GM12872 (cell line): ENCODE results near the gene ANGPTL4.

Experiments
- TF ChIP-seq, protein P1 (sequence below): IDR thresholded peaks from 3 replicates; pipeline ENCODE4 v1.5.1; 2011; ENCODE audit warnings: low read depth, mild to moderate bottlenecking, low read length, moderate library complexity; ENCODE audit not compliant: insufficient read depth

The ANGPTL4 gene

DNA sequence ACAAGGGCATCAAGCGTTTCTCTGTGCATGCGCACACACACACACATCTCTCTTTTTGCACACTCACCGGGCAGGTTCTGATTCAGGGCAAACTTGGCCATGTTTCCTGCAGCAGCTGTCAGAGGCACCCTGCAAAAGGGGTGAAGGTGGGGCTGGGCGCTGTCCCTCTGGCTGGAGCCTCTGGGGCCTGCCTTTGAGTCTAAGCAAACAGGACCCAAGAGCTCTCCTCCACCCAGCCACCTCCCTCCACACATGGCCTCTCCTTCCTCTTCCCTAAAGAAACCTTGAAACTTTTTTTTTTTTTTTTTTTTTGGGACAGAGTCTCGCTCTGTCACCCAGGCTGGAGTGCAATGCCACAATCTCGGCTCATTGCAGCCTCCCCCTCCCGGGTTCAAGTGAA, 26.2 kb upstream of the ANGPTL4 start:
- TF ChIP-seq, protein P1, sequence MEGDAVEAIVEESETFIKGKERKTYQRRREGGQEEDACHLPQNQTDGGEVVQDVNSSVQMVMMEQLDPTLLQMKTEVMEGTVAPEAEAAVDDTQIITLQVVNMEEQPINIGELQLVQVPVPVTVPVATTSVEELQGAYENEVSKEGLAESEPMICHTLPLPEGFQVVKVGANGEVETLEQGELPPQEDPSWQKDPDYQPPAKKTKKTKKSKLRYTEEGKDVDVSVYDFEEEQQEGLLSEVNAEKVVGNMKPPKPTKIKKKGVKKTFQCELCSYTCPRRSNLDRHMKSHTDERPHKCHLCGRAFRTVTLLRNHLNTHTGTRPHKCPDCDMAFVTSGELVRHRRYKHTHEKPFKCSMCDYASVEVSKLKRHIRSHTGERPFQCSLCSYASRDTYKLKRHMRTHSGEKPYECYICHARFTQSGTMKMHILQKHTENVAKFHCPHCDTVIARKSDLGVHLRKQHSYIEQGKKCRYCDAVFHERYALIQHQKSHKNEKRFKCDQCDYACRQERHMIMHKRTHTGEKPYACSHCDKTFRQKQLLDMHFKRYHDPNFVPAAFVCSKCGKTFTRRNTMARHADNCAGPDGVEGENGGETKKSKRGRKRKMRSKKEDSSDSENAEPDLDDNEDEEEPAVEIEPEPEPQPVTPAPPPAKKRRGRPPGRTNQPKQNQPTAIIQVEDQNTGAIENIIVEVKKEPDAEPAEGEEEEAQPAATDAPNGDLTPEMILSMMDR, result no peak

DNA sequence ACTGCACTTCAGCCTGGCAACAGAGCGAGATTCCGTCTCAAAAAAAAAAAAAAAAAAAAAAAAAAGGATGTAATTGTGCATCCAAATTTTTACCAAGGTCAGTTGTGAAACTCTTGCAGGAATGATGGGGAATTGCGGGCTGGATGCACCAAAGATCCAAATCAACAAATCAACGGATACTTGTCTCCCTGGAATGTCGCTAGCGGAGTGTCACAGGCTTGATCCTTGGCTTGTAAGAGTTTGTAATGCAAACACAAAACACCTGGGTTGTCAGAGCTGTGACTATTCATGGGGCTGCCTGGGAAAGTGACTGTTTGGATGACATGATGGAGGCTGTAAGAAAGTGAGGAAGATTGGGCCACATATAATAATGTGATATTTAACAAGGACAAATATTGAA, 25.1 kb upstream of the ANGPTL4 start:
- TF ChIP-seq, protein P1, result no peak

DNA sequence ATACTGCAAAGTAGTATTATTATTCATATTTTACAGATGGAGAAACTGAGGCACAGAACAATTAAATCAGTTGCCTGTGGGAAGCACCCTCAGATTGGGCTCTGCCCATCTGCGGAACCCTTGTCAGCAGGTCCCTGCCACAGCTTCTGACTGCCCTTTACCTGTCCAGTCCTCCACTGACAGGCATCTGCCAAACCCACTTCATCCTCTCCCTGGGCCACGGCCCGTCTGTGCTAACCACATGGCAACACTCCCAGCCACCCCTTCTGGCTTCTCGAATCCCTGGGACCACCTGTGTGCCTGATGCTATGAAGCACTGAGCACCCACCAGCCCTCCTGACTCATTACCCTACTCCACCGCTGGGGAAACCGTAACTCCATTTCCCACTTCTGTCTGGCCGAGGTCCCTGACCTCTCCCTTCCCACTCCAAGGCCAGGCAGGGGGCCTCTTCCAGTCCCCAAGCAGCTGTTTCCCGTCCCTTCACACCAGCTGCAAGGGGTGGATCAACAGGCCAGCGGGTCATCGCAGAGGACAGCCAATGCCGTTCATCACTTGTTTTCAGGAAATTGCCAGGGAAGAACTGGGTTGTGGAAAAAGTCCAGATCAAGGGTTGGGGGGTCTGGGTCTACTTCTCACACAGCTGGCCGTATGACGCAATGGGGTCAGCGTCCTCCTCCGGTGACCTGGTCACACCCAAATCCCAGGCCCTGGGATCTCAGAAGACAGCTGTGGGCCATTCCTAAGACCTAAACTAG, 23.4 kb upstream of the ANGPTL4 start:
- TF ChIP-seq, protein P1, result no peak; the same call in 2 of the 3 replicates

DNA sequence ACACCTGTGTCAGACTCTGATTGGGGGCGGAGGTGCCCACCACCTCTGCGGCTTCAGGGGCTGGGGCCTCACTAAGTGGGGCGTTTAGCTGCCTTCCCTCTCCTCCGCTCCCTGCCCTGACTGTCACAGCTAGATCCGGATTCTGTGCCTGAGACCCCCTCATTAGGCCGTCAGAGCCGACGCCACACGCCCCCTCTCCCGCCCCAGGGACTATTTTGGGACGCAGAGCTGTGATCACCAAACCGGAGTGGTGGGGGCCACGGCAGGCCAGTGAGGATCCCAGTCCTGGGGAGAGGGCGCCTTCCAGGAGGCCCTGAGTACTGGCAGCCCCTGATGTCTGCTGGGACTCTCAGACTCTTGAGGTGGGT, 21.7 kb upstream of the ANGPTL4 start:
- TF ChIP-seq, protein P1, result no peak

DNA sequence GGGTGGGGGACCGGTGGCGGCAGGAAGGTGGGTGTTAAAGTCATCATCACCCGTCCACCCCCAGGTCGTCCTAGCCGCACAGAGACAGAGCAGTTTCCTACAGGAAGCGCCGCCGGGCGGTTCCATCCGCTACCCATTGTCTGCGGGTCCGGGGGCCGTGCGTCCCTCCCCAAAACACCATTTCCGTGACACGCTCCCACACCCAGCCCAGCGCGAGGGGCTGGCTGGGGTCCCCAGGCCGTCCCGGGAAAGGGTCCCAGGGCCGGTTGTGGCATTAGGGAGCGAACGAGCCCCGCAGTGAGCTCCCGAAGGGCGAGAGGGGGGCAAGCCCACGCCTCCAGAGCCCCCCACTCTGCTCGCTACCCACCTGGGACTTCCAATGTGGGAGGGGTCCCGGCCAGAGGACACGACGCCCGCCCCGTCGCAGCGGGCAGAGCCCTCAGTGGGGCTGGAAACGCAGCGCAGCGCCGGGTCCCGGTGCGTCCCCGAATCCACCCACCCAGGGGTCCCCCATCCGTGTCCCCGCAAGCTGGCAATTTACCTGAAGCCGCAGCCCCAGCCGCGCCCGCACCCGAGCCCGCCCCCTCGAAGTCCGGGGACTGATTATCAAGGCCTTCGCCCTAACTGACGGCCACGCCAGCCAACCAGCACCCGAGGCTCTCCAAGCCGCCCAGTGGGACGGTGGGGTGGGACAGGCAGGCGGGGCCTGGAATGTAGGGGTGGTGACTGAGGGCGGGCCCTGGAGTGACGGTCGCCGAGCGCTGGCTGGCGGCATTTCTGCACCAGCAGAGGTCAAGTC, 21.1 kb upstream of the ANGPTL4 start, which contains the start of gene KANK3:
Gene KANK3 (minus strand): TSS at position 579 of the 799 bp plus-strand sequence. CDS start 5,434 bp downstream, outside the sequence.
- TF ChIP-seq, protein P1, result no peak

DNA sequence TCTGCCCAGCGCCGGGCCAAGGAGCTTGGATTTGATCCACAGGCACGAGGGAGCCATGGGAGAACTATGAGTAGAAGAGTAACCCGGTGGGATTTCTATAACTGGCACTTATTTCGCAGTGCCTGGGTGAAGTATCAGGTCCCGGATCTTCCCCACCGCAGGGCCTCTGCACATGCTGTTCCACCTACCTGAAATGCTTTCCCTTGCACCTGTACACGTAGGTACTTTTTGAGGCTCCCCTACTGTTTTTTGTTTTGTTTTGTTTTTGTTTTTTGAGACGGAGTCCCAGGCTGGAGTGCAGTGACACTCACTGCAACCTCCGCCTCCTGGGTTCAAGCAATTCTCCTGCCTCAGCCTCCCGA, 20.5 kb upstream of the ANGPTL4 start:
- TF ChIP-seq, protein P1, result no peak

DNA sequence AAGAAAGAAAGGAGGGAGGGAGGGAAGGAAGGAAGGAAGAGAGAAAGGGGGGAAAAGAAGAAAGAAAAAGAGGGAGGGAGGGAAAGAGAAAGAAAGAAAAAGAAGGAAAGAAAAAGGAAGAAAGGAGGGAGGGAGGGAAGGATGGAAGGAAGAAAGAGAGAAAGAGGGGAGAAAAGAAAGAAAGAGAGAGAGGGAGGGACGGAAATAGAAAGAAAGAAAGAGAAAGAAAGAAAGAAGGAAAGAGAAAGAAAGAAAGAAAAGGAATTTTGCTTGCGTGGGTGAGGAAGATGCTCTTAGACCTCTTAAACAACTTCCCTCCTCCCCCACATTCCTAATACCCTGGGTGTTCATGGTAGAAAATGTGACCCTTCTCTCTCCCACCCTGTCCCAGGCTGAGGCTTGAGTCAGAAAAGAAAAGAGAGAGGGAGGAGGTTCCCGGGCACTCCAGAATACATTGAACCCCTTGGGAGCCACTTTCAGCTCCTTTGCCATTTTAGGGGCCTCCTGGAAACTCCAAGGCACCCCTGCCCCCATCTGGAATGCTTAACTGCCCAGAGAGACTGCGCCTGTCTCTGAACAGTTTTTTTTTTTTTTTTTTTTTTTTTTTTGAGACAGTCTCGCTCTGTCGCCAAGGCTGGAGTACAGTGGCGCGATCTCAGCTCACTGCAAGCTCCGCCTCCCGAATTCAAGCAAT, 11.7 kb upstream of the ANGPTL4 start:
- TF ChIP-seq, protein P1, result no peak
